ENCODE measurements around the gene CACFD1. TPM values are rescaled to one million over a fixed set of nuclear protein-coding genes. Genes with fewer than 3 reads are reported as not detected.

CACFD1 gene
- total RNA-seq, 1 donor from 2014 or later, result 13.1 TPM

DNA sequence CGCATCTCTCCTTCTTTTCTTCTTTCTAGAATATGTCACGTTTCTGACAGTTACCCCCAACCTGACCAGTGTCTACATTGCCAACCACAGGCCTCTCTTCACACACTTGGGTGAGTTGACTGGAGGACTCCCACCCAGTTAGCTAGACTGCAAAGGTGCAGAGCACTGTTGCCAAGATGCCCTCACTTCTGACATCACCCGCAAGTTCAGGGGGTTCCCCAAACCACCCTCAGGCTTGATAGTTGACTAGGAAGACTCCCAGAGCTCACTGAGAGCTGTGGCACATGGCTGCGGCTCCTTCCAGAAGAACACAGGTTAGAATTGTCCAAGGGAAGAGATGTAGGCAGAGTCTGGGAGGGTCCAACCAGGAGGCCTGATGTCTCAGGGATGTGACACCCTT lies 20.4 kb upstream of the CACFD1 start:
- Histone ChIP-seq H2AFZ (ENCODE audit: low read depth, low read length) (no peak overlapping the region), H3K4me2 (ENCODE audit: low read length) (no peak overlapping the region), H3K9me3 (ENCODE audit: insufficient read depth, low read depth, low read length) (no peaks in the 10 kb centered on the region), H3K27ac (ENCODE audit: low read depth, low read length) (no peak overlapping the region), H3K4me3 (ENCODE audit: insufficient read depth, low read depth, low read length) (no peak overlapping the region), H3K4me1 (ENCODE audit: insufficient read depth, low read length) (no peaks in the 10 kb centered on the region), H4K20me1 (ENCODE audit: insufficient read depth, low read length) (no peaks in the 10 kb centered on the region), H3K9ac (ENCODE audit: low read length) (no peak overlapping the region), H3K36me3 (ENCODE audit: insufficient read depth, low read length) (no peaks in the 10 kb centered on the region), H3K79me2 (ENCODE audit: insufficient read depth, low read length) (no peaks in the 10 kb centered on the region), H3K27me3 (ENCODE audit: insufficient read depth, low read length) (no peaks in the 10 kb centered on the region)
- Mint-ChIP-seq H3K4me1 (ENCODE audit: low read depth, unreplicated experiment) (no peaks in the 10 kb centered on the region), H3K36me3 (ENCODE audit: low read depth, unreplicated experiment) (peaks cover 6% of the 10 kb centered on the region), H3K9me3 (ENCODE audit: unreplicated experiment) (no peaks in the 10 kb centered on the region), H3K27ac (ENCODE audit: unreplicated experiment) (no peak overlapping the region), H3K27me3 (ENCODE audit: low read depth, unreplicated experiment) (peaks cover 32% of the 10 kb centered on the region), H3K4me3 (ENCODE audit: unreplicated experiment) (no peak overlapping the region)
- TF ChIP-seq, protein P1, sequence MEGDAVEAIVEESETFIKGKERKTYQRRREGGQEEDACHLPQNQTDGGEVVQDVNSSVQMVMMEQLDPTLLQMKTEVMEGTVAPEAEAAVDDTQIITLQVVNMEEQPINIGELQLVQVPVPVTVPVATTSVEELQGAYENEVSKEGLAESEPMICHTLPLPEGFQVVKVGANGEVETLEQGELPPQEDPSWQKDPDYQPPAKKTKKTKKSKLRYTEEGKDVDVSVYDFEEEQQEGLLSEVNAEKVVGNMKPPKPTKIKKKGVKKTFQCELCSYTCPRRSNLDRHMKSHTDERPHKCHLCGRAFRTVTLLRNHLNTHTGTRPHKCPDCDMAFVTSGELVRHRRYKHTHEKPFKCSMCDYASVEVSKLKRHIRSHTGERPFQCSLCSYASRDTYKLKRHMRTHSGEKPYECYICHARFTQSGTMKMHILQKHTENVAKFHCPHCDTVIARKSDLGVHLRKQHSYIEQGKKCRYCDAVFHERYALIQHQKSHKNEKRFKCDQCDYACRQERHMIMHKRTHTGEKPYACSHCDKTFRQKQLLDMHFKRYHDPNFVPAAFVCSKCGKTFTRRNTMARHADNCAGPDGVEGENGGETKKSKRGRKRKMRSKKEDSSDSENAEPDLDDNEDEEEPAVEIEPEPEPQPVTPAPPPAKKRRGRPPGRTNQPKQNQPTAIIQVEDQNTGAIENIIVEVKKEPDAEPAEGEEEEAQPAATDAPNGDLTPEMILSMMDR (IDR thresholded peaks at IDR 0.05; ENCODE audit: insufficient read depth, low read depth, low read length), result no peak
- FAIRE-seq (no peak), DNase-seq (ENCODE audit: low read depth) (no peak)

DNA sequence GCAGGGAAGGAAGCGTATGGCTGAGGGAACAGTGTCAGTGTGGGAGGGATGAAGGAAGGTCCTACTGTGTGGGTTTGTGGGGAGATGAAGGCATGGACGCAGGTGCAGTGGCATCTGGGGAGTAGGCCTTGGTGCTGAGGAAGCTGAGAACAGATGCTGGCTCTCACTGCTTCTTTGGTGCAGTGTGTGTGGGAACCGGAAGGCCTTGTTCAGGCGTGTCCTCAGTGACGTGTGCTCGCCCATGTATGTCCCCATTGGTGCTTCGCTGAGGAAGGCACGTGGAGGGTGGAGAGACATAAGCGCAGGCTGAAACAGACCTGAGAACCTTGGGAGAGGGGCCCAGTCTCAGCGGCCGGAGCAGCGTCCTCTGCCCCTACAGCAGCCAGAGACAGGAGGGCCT lies 18.9 kb upstream of the CACFD1 start:
- H3K9ac ChIP-seq (ENCODE audit: low read length), result no peak overlapping the region
- peaks cover 38% of the 10 kb centered on the region for H3K27me3 Mint-ChIP-seq (ENCODE audit: low read depth, unreplicated experiment)
- FAIRE-seq (no peak), DNase-seq (ENCODE audit: low read depth) (no peak)
- H2AFZ ChIP-seq (ENCODE audit: low read depth, low read length), result no peak overlapping the region
- H3K4me3 ChIP-seq (ENCODE audit: insufficient read depth, low read depth, low read length), result no peak overlapping the region
- no peaks in the 10 kb centered on the region for H3K79me2 ChIP-seq (ENCODE audit: insufficient read depth, low read length)
- no peaks in the 10 kb centered on the region for H3K36me3 ChIP-seq (ENCODE audit: insufficient read depth, low read length)
- H3K4me3 Mint-ChIP-seq (ENCODE audit: unreplicated experiment), result peak overlapping the region; percentile 66
- H4K20me1 ChIP-seq (ENCODE audit: insufficient read depth, low read length), result no peaks in the 10 kb centered on the region
- peaks cover 6% of the 10 kb centered on the region for H3K36me3 Mint-ChIP-seq (ENCODE audit: low read depth, unreplicated experiment)
- H3K27ac ChIP-seq (ENCODE audit: low read depth, low read length), result no peak overlapping the region
- no peaks in the 10 kb centered on the region for H3K9me3 ChIP-seq (ENCODE audit: insufficient read depth, low read depth, low read length)
- no peak overlapping the region for H3K4me2 ChIP-seq (ENCODE audit: low read length)
- no peaks in the 10 kb centered on the region for H3K9me3 Mint-ChIP-seq (ENCODE audit: unreplicated experiment)
- H3K27ac Mint-ChIP-seq (ENCODE audit: unreplicated experiment), result no peak overlapping the region
- no peaks in the 10 kb centered on the region for H3K4me1 ChIP-seq (ENCODE audit: insufficient read depth, low read length)
- TF ChIP-seq, protein P1 (IDR thresholded peaks at IDR 0.05; ENCODE audit: insufficient read depth, low read depth, low read length), result no peak
- no peak for TF ChIP-seq EZH2 (IDR thresholded peaks at IDR 0.05; ENCODE audit: insufficient read depth, low read length)
- H3K27me3 ChIP-seq (ENCODE audit: insufficient read depth, low read length), result no peaks in the 10 kb centered on the region
- no peaks in the 10 kb centered on the region for H3K4me1 Mint-ChIP-seq (ENCODE audit: low read depth, unreplicated experiment)

DNA sequence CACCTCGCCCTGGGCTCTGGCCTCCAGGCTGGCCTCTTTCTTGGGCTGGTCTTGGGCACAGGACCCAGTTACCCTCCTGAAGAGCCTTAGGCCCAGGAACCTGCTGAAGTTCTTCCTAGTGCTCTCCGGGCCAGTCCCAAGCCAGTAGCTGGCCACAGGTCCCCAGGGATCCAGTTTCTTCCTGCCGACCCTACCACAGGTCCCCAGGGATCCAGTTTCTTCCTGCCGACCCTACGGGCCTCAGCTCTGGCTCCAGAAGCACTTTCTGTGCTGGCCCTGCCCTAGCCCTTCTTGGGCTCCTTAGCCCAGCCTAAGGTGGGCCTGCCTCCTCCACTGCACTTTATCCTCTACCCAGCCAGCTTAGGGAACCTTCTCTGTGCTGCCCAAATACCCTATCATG lies 18.2 kb upstream of the CACFD1 start:
- TF ChIP-seq, protein P1 (IDR thresholded peaks at IDR 0.05; ENCODE audit: insufficient read depth, low read depth, low read length), result no peak
- no peak for TF ChIP-seq EZH2 (IDR thresholded peaks at IDR 0.05; ENCODE audit: insufficient read depth, low read length)
- Histone ChIP-seq H3K79me2 (ENCODE audit: insufficient read depth, low read length) (no peaks in the 10 kb centered on the region), H3K36me3 (ENCODE audit: insufficient read depth, low read length) (no peaks in the 10 kb centered on the region), H3K9me3 (ENCODE audit: insufficient read depth, low read depth, low read length) (no peaks in the 10 kb centered on the region), H3K4me2 (ENCODE audit: low read length) (no peak overlapping the region), H3K4me3 (ENCODE audit: insufficient read depth, low read depth, low read length) (no peak overlapping the region), H4K20me1 (ENCODE audit: insufficient read depth, low read length) (no peaks in the 10 kb centered on the region), H3K9ac (ENCODE audit: low read length) (no peak overlapping the region), H3K27ac (ENCODE audit: low read depth, low read length) (no peak overlapping the region), H3K4me1 (ENCODE audit: insufficient read depth, low read length) (no peaks in the 10 kb centered on the region), H3K27me3 (ENCODE audit: insufficient read depth, low read length) (peaks cover 5% of the 10 kb centered on the region), H2AFZ (ENCODE audit: low read depth, low read length) (no peak overlapping the region)
- Mint-ChIP-seq H3K4me1 (ENCODE audit: low read depth, unreplicated experiment) (no peaks in the 10 kb centered on the region), H3K4me3 (ENCODE audit: unreplicated experiment) (peak overlapping the region; percentile 54), H3K9me3 (ENCODE audit: unreplicated experiment) (no peaks in the 10 kb centered on the region), H3K36me3 (ENCODE audit: low read depth, unreplicated experiment) (peaks cover 6% of the 10 kb centered on the region), H3K27ac (ENCODE audit: unreplicated experiment) (no peak overlapping the region), H3K27me3 (ENCODE audit: low read depth, unreplicated experiment) (peaks cover 43% of the 10 kb centered on the region)
- DNase-seq (ENCODE audit: low read depth) (no peak), FAIRE-seq (no peak)
